Activated CD4-positive, CD25-positive, alpha-beta regulatory T cell (primary cell): ENCODE data around the gene ZBED2.
"Not testable (repeated sequence)": the region's sequence is repeated elsewhere in the genome, so short reads cannot be mapped to it uniquely, and the experiment has no call there.

Experiments
- DNase-seq, 4 experiments: peaks; one replicate each; lab custom pipeline; 2025; lab: John Stamatoyannopoulos, UW

Gene ZBED2

DNA sequence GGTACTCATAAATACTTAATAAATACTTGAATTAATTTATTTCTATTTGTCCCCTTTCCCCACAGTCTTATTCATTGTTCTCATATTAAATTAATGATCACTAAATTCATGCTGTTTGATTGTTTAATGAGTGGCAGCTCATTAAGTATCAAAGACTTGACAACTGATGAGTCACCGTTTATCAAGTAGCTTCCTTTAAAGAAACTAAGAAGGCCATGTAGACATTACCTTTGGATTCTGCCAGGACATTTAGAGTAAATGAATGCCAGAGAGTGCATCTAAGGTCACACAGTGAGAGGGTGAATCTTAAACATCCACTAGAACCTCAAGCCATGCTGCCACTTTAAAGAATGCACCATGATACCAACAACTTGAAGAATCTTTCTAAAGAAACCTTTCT lies 23.9 kb downstream of the ZBED2 start:
- no peak for DNase-seq

DNA sequence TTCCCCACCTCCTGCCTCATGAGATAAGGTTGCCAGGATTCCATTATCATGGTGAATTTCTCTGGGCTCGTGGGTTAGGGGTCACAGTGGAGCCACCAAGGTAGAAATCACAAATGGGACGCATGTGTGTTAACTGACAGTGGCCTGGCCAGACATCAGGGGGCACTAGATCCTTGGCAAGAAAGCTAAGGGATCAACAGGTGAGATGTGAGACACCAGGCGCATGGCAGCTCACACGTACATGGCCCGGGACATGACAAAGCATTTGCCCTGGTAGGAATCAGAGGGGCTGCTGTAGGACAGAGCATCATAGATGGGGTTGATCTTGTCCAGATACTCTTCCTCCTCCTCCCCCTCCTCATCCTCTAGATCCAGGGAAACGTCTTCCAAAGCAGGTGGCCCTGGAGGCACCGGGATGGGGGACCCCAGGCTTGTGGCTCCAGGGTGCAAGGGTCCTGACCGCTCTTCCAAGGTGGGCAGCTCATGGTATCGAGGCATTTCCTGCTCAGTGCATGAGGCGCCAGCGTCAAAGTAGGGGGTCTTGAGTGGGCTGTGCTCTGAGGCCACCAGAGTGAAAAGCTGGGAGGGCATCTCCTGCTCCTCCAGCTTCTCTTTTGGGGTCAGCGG lies 24.6 kb downstream of the ZBED2 start:
- DNase-seq = no peak

DNA sequence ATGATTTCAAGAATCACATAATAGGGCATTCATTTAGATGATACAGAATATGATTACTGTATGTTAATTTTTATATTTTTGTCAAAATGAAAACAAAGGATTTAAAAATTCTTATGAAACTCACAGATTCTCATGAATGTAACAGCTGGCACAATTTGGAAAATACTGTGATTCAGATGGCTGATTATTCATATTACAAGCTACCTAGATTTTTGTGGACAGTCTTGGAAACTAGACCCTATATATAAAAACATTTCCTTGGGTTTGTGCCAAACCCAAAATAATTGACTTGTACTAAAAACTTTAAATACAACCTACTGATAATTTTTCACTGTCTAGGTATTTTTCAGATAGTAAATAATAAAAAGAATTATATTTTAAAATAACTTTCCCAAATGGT lies 26.2 kb downstream of the ZBED2 start:
- no peak for DNase-seq

DNA sequence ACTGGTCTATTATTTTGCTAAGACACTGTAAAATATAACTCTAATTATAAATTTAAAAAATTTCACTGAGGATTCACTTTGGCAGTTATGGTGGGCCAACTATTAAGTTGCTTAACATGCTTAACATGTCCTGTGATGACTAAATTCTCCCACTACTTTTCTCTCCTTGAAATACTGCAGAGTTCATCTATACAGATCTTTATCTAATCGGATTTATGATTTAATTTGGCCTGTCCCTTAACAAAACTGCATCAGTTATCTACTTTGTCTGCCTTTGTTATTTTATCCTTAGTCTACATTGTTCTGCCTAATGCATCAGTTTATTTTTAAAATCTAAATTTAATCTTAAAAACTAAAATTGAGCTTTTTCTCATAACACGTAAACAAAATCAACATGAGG lies 26.8 kb downstream of the ZBED2 start:
- no peak for DNase-seq

DNA sequence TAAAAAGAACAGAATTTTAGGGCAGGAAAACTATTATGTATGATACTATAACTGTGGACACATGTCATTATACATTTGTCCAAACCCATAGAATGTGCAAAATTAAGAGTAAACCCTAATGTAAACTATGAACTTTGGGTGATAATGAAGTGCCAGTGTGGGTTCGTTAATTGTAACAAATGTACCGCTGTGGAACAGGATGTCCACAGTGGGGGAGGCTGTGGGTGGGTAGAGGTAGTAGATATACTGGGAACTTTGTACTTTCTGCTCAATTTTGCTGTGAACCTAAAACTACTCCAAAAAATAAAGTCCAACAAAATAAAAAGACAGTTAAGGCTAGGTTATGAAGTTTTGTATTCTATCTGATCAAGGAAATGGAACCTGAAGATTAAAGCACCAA lies 28.3 kb downstream of the ZBED2 start:
- DNase-seq = no peak

DNA sequence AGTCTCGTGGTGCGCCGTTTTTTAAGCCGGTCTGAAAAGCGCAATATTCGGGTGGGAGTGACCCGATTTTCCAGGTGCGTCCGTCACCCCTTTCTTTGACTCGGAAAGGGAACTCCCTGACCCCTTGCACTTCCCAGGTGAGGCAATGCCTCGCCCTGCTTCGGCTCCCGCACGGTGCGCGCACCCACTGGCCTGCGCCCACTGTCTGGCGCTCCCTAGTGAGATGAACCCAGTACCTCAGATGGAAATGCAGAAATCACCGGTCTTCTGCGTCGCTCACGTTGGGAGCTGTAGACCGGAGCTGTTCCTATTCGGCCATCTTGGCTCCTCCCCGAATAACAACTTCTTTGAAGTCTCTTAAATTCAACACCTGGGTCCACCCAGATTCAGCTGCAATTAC lies 33.2 kb downstream of the ZBED2 start:
- DNase-seq = not testable (repeated sequence)

DNA sequence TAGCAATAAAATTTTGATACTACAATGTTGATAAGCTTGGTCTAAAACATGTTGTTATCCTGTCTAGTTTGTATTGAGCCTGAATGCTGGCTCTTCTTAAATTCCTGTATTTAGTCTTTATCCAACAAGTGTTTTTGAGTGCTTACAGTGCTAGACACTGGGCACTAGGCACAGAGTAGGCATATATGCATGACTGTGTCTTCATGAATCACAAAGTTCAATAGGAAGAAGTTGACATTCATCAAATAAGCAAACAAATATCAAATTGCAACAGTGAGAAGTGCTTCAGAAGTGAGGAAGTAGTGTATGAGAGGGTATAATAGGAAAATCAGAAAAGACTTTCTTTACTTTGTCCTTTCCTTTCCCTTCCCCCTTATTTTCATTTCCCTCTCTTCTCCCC lies 46.4 kb downstream of the ZBED2 start:
- no peak for DNase-seq

DNA sequence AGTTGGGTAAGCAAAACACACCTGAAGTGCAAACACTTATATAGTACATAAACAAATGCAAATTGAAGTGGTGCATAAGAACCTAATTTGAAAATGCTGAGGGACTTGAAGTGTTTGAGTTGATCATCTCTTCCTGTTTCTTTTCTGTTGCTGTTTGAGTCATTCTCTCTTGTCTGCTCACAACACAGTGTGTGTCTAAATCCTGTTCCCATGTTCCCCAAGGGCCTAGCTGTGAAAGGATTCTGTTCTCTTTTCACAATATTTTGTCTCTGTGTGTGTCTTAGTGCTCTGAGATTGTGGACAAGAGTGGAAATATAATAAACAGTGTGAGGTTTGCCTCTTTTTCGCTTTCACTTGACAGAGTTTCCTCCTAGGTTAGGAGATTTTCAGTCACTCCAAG lies 47.1 kb downstream of the ZBED2 start:
- DNase-seq = no peak

DNA sequence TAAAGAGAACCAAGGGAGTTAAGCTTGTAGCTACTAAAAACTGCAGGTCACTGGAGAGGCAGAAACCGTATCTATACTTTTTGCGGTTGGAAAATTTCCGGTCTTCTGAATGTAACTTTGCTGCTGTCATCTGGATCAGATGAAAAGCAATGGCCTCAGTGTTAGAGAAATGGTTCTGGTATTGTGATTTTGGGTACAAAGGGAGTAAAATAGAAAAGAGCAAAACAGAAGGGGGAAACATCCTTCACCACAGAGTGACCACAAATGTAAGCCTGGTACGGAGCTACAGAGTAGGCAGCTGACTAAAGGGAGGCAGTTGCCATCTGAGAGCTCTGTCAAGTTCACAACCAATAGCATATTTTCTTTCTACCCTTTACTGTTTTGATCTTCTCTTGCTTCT lies 47.5 kb downstream of the ZBED2 start:
- DNase-seq = no peak

DNA sequence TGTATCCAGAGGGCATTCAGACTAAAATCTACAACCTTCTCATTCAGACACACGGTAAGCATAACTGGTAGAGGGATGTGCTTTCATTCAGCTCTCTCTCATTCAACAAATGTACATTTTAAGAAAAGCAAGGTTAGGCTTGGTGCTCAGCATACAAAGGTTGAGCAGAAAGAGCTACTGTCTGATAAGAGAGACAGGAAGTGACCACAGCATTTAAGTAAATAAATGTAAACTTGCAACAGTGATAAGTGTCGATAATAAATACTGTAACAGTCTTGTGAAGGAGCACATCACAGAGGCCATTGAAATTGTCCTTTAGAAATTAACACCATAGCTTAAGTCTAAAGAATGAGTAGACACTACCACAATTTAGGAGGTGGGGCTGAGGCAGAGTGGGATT lies 49.8 kb downstream of the ZBED2 start:
- no peak for DNase-seq
